Prostate gland (tissue), 2 donors: ENCODE data around the gene ASCC2.

Source experiments
- POLR2AphosphoS5 ChIP-seq: sonication (generic); formaldehyde crosslinking; IDR thresholded peaks from one replicate; pipeline ENCODE4 v1.6.1; 2017; ENCODE audit warnings: antibody characterized with exemption
- TF ChIP-seq, protein P1 (sequence below), 4 experiments: fragments of 200-600 bp in 2 of 4; fragments of 450-650 bp in 2 of 4; sonication (generic) in 2 of 4; IDR thresholded peaks; 1 replicate in 3 of 4; 2 replicates in 1 of 4; pipeline ENCODE4 v1.5.1; 2016 to 2019; ENCODE audit warnings: antibody characterized with exemption in 4 of 4, mild to moderate bottlenecking in 2 of 4, moderate library complexity in 2 of 4

DNA sequence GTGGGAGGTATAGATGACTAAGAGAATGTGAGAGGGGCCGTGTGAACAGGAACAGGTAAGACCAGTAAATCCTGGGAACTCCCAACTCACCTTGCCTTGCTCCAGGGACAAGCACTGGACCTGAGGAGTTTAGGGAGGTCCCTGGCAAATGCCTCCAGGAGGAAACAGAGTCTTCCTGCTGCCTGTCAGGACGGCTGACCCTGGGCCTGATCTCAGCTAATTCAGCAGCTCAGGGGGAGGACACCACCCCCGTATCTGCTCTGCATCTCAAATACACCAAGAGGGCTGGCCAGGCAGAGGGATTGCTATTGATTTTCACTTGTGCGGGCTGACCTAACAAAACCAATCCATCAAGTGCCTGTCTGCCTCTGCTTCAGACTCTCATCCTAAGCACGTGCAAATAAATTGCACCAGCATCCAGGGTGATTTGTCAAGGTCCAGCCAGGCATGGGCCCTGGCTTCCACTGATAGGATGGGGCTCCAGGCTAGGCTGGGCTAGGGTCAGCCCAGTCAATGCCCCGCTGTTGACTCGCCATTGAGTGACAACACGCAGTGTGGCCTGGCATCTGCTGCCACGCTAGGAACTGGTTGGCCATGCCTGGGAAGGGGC, 50.6 kb downstream of the ASCC2 start:
- TF ChIP-seq, protein P1, sequence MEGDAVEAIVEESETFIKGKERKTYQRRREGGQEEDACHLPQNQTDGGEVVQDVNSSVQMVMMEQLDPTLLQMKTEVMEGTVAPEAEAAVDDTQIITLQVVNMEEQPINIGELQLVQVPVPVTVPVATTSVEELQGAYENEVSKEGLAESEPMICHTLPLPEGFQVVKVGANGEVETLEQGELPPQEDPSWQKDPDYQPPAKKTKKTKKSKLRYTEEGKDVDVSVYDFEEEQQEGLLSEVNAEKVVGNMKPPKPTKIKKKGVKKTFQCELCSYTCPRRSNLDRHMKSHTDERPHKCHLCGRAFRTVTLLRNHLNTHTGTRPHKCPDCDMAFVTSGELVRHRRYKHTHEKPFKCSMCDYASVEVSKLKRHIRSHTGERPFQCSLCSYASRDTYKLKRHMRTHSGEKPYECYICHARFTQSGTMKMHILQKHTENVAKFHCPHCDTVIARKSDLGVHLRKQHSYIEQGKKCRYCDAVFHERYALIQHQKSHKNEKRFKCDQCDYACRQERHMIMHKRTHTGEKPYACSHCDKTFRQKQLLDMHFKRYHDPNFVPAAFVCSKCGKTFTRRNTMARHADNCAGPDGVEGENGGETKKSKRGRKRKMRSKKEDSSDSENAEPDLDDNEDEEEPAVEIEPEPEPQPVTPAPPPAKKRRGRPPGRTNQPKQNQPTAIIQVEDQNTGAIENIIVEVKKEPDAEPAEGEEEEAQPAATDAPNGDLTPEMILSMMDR (IDR thresholded peaks at IDR 0.05), result no peak
- no peak for TF ChIP-seq POLR2AphosphoS5
